Measurements from ENCODE around the gene YWHAG. TPM values are rescaled to one million over a fixed set of nuclear protein-coding genes. Genes with fewer than 3 reads are reported as not detected.

The YWHAG gene
- total and polyA plus RNA-seq, 9 of the 15 experiments (the other 6 are each of a cell fraction or from before 2014, with no cell fraction given) = 30.4 to 246 (median 94.5) TPM

DNA sequence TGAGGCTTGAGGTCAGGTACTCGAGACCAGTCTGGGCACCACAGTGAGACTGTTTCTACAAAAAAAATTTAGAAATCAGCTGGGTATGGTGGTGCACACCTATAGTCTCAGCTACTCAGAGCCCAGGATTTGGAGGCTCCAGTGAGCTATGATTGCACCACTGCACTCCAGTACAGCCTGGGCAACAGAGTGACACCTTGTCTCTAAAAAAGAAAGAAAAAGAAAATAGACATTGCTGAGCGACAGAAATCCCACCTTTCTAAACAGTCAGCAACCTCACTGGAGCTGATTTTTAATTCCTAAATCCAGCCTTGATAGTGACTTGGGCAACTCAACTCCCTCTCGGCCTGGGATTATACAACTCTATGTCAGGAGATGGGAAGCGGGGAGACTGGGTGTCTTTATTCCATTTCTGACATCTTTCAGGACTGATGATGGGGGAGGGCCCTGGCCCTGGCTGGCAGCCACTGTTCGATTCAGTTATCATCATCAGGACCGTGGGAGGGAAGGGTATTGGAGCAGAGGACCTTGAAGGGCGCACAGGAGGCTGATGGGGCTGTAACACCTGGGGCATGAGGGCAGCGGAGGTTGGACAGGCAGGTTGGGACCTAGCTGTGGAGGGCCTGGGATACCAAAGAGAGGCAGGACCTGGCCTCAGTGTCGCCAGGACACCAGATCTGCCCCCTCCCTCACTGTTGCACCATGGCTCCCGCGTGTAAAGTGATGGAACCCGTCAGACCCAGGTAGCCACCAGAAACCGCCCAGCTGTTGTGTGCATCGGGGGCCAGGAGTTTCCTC is 41.6 kb downstream of the YWHAG start (continued):
- TF ChIP-seq, protein P1, sequence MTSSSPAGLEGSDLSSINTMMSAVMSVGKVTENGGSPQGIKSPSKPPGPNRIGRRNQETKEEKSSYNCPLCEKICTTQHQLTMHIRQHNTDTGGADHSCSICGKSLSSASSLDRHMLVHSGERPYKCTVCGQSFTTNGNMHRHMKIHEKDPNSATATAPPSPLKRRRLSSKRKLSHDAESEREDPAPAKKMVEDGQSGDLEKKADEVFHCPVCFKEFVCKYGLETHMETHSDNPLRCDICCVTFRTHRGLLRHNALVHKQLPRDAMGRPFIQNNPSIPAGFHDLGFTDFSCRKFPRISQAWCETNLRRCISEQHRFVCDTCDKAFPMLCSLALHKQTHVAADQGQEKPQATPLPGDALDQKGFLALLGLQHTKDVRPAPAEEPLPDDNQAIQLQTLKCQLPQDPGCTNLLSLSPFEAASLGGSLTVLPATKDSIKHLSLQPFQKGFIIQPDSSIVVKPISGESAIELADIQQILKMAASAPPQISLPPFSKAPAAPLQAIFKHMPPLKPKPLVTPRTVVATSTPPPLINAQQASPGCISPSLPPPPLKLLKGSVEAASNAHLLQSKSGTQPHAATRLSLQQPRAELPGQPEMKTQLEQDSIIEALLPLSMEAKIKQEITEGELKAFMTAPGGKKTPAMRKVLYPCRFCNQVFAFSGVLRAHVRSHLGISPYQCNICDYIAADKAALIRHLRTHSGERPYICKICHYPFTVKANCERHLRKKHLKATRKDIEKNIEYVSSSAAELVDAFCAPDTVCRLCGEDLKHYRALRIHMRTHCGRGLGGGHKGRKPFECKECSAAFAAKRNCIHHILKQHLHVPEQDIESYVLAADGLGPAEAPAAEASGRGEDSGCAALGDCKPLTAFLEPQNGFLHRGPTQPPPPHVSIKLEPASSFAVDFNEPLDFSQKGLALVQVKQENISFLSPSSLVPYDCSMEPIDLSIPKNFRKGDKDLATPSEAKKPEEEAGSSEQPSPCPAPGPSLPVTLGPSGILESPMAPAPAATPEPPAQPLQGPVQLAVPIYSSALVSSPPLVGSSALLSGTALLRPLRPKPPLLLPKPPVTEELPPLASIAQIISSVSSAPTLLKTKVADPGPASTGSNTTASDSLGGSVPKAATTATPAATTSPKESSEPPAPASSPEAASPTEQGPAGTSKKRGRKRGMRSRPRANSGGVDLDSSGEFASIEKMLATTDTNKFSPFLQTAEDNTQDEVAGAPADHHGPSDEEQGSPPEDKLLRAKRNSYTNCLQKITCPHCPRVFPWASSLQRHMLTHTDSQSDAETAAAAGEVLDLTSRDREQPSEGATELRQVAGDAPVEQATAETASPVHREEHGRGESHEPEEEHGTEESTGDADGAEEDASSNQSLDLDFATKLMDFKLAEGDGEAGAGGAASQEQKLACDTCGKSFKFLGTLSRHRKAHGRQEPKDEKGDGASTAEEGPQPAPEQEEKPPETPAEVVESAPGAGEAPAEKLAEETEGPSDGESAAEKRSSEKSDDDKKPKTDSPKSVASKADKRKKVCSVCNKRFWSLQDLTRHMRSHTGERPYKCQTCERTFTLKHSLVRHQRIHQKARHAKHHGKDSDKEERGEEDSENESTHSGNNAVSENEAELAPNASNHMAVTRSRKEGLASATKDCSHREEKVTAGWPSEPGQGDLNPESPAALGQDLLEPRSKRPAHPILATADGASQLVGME (CRISPR knock-in tag; IDR thresholded peaks at IDR 0.05) = 0 out of 2 replicates have a peak, but pooled peaks have one; percentile 24

DNA sequence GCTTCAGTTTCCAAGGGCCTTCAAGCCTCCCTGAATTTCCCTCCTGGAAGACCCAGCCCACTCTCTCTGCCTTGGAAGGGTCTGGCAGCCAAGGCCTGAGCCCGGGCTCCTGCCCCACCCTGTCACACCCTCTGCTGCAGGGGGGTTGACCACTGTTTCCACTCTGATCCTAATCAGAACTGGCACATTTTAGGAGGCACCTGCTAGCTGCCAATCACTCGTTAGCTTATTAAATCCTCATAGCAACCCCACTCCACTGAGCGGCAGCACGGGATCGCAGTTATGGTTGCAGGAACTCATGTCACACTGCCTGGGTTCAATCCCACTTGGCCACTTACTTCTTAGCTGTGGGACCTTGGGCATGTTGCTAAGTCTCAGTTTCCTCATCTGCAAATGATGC is 43.4 kb downstream of the YWHAG start:
- H3K4me2 ChIP-seq (ENCODE audit: insufficient read depth, low read length) = no peak overlapping the region
- H3K79me2 ChIP-seq (ENCODE audit: control insufficient read depth, insufficient read depth, low read length) = peaks cover 17% of the 10 kb centered on the region
- intact Hi-C loops (cut with micrococcal nuclease) = loop anchor here (2.0 kb wide), 1 partner anchor 53 kb away; no protein-coding TSS in a partner anchor
- no peaks in the 10 kb centered on the region; the same call in 2 of the 3 replicates for H3K36me3 ChIP-seq (ENCODE audit: control insufficient read depth, insufficient read depth, low read length)
- H3K4me3 ChIP-seq = no peak overlapping the region
- H2AFZ ChIP-seq (ENCODE audit: low read depth, low read length) = no peak overlapping the region
- H3K27me3 ChIP-seq (ENCODE audit: control insufficient read depth in 2 of 2, insufficient read depth in 2 of 2, low read length in 2 of 2) = no peaks in the 10 kb centered on the region
- ATAC-seq (no peak), DNase-seq (ENCODE audit: extremely low read depth in 1 of 4, low spot score in 3 of 4) (peak in 2 of 4 experiments; percentile 47 to 50), FAIRE-seq (no peak)
- H4K20me1 ChIP-seq (replicated peaks; ENCODE audit: control insufficient read depth, insufficient read depth, low read length) = no peaks in the 10 kb centered on the region
- WGBS (ENCODE audit: insufficient coverage, low coverage, missing lambda C conversion rate) = 27% methylated on average over 5 of the region's 5 CpGs
- H3K4me1 ChIP-seq (replicated peaks in 1 of 2; ENCODE audit: control insufficient read depth in 2 of 2, insufficient read depth in 2 of 2, low read length in 2 of 2) = peaks cover 28 to 45% of the 10 kb centered on the region in 2 experiments; a peak in 4 of 5 replicates
- peak overlapping the region in 1 of 2 experiments; percentile 77; a peak in 2 of 4 replicates for H3K9ac ChIP-seq (ENCODE audit: insufficient read depth in 1 of 2, low read depth in 2 of 2, low read length in 2 of 2)
- H3K9me1 ChIP-seq (ENCODE audit: control insufficient read depth, insufficient read depth, low read length) = no peaks in the 10 kb centered on the region
- in situ Hi-C loops (cut with MboI) = no loop called here
- ChIA-PET POLR2A (interaction anchor here (1.1 kb wide), 1 partner anchor 9 kb away, joined by 3 read pairs; no protein-coding TSS in a partner anchor), CTCF (ENCODE audit: low intra/inter-chr PET ratio) (interaction anchor here (0.7 to 4.1 kb wide), 5 partner anchors 18 to 246 kb away, joined by 3 to 111 read pairs (median 4); no protein-coding TSS in a partner anchor)
- H3K27ac ChIP-seq (ENCODE audit: extremely low read depth, low read depth, low read length) = no peak overlapping the region
- no peaks in the 10 kb centered on the region for H3K9me3 ChIP-seq (replicated peaks; ENCODE audit: control insufficient read depth, insufficient read depth, low read depth, low read length)
- no TSS peak for BruUV-seq (replicated peaks)
- no peak for TF ChIP-seq EZH2 (IDR thresholded peaks at IDR 0.05; ENCODE audit: borderline replicate concordance, low read depth, low read length)
